GM18909 (cell line): Measurements from ENCODE around the gene JAG1.

Experiments
- ATAC-seq: cut with Tn5 transposase; IDR thresholded peaks from one replicate; pipeline ENCODE4 v1.9.1; 2021; ENCODE audit warnings: mild to moderate bottlenecking; ENCODE audit not compliant: unreplicated experiment, poor library complexity

JAG1 gene

GRCh38 chr20:10673842-10674683 lies at the start of gene JAG1:
TSS of gene JAG1 (minus strand) at chr20:10673999. CDS start at chr20:10673530, 469 bp downstream.
- ATAC-seq = peak; percentile 58

DNA sequence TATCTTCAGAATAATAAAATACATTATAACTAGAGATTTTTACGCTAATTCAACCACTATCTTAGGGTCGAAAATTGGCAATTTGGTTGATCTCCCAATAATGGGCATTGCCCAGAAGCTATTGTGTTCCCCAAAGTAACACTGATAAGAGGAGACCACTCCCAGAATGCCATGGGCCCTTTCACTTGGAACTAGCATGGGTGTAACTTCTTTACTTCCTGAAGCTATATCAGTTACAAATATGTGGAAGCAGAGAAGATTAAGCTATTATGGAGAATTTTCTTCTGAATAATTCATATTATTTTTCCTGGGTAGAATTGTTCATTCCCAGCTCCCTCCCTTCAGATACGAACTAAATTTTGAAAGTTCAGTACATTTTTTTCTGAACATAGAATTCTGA lies 48.2 kb upstream of the JAG1 start:
- ATAC-seq = no peak

DNA sequence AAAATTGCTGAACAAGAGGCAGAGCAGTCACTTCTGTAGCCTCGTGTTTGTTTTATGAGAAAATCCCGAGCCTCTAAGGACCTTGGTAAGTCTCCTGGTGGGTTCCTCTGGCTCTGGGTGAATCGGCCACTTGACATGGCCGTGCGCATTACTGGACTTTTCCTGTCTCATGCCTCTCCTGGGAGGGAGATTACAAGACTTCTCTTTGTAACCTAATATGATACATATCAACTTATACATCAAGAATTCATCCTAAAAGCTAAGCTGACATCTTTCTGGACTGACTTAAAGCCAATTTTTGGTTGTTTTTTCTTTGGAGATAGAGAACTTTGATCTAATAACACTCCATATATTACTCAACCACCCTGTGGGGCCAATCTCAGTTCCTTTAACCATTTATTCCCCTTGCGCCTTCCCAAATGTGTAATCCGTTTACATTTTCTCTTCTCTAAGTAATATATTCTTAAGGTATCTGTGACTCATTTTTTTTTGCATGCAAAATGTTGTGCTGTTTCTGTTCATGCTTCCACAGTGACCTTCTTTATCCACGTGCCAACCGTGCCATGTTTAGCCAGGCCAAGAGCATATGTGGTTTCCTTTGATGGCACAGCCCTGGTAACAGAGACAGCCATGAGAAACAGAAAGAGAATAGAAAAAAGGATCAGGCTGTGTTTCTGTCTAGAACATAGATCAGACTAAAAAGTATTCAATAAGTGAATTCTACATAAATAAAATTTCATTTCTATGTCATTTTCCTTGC lies 47.5 kb upstream of the JAG1 start:
- ATAC-seq = no peak

DNA sequence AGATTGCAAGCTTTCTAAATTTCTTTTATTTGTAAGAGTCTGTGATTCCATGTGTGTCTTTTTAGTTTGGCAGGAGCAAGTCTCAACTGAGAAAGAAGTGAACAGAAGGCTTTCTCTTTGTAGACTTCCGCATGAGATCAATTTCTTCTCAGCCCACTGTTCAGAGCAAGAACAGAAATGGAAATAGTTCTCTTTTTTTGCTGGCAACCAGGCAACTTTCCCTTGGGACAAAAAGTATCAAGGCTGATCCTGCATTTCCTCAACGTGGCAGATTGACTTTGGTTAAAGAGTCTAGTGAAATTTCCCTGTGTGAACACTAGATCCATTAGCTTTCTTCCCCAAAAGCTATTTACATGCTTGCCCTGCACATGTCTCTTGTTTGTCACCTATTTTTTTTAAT lies 46.8 kb upstream of the JAG1 start:
- no peak for ATAC-seq

DNA sequence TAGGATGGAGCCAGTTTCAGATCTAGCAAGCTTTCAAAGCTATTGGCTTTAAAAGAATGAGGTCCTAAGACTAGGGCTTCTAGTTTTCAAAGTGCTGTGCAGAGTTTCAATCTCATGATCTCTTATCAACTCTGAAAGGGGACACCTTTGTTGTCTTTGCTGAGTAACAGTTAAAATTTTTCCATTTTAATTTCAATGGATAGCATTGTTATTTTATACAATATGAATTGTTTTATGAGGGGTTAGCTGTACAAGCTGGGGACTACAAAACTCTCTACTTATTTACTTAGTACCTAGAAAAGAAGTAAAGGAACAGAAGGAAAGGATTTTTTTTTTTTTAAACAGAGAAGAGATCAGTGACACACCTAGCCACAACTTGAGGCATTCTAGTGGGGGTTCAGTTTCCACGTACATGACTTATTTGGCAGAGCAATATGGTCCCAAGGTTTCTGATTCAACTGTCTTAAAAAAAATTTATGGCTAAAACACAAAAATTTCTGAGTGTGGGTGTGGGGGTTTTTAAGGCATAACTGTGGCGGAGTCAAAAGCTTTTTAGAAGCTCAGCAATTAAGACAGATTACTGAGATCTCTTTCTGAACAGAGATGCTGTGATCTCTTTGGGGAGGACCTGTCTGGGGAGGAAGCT lies 46.1 kb upstream of the JAG1 start:
- ATAC-seq = no peak

GRCh38 chr20:10718661-10719060 lies 44.9 kb upstream of the JAG1 start:
- ATAC-seq = no peak

GRCh38 chr20:10716855-10717254 lies 43.1 kb upstream of the JAG1 start:
- no peak for ATAC-seq

DNA sequence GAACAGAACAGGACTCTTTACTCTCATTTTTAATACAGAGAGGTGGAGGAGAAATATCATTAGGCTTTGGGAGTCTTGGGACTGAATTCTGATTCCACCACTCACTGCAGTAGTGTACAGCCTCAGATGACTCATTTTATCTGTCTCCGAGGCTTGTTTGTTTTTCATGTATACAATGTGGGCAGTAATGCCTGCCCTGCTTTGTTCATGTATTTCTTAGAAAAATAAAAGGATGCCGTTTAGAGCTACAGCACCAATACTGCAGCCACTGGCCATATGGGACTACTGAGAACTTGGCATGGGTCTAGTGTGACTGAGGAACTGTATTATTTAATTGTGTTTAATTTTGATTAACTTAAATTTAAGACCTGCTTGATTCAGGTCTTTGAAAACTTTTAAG lies 41.2 kb upstream of the JAG1 start:
- peak; percentile 26 for ATAC-seq

DNA sequence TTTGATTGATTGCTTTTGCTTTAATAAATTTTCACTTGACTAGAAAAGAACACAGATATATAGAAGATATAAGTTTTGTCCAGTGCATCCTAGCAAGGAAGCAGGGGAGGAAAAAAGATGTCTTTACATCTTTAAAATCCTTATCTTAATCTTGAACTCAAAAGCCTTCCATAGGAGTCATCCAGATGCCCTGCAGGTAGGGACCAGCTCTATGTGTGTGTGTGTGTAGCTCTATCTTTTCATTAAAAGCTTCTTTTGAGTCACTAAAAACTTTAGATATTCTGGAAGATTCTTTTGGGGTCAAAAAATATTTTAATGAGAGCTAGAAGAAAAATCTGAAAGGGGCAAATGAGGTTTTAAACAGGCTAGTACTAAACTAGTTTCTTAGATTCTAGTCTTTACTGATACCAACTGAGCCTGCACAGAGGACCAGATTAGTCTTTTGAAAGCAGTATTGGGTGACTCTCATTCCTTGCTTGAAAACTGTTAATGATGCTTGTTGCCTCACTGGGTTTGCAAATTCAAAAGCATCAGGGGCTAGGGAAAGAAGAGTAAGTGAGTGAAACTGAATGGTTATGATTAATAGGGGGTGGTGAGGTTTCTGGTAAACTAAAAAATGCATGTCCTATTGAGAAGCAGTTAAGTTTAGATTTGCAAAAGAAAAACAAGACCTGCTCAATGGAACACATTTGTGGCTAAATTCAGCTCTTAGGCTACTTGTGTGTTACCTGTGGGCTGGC lies 40.6 kb upstream of the JAG1 start:
- ATAC-seq = peak; percentile 47

DNA sequence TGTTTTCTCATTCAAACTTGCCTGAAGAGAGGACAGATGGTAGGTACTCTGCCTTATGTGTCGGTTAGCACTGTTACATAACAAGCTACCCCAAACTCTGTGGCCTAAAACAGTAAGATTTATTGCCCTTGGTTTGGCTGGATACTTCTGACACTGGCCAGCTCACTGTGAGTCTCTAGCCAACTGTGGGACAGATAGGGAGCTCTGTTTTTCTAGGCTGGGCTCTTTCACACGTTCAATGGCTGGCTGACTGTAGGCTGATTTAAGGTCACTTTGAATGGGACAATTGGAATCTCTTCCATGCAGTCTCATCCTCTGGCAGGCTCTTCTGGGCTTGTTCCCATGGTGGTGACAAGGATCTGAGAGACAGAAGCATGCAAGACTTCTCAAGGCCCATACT lies 39.4 kb upstream of the JAG1 start:
- ATAC-seq = no peak

DNA sequence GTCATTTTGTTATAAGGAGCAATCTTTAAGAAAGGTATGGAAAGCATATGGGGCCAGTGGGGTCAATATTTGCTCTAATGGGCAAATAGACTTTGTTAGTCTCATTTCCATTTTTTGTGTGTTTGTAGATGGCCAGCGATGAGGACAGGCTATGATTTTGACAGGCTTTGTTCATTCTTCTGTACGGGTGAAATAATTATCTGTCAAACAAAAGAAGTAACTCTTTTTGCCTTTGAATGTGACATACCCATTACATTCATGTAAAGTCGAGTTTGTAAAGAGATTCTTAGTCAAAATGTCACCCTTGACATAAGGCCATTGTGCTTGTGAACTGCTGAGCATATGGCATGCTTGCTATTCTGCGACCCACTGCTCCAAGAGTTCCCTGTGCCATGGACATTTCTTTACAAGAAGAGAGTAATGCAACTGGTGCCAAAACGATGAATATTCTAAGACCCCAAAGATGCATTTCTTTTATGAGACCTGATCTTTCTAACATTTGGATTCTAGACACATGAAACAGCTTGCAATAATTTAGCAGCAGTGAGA lies 38.2 kb upstream of the JAG1 start:
- ATAC-seq = no peak

DNA sequence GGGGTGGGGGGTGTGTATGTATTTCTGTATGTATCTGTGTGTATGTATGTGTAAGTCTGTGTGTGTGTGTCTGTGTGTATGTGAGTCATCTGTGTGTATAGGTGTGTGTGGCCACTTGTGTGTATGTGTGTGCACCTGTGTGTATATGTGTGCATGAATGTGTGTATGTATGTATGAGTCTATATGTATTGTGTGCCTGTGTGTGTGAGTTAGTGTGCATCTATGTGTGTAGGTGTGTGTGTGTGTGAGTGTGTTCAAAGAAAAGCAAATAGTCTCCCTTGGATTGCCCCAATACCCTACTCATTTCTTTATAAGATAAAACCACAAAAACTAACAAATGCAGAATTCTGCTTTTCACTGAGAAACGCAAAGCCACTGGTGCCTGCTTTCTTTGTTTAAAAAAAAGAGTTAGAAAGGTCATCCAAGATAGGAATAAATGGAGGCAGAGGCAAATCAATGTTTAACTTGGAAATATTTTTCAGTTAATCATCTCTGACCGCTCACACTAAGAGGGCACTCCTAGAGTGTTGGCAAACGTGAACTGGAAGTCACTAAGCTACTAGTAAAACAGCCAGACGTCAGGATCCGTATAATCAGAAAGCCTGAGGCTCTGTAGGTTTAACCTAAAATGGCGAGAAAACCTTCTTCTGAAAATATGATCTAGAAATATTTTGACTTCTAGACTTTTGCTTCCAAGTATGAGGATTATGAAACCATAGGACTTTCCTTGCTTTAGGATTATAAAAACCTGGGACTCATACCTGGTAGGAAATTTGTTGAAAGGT lies 37.4 kb upstream of the JAG1 start:
- no peak for ATAC-seq

DNA sequence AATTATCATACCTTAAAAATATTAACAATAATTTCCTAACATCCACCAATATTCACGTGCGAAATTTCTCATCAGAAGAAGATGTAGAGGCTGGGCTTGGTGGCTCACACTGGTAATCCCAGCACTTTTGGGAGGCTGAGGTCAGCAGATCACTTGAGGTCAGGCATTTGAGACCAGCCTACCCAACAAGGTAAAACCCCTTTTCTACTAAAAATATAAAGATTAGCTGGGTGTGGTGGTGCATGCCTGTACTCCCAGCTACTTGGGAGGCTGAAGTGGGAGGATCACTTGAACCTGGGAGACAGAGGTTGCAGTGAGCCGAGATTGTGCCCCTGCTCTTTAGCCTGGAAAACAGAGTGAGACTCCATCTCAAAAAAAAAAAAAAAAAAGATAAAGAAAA lies 36.1 kb upstream of the JAG1 start:
- no peak for ATAC-seq

- no peak for ATAC-seq
Observed at GRCh38 chr20:10708351-10709185, 34.8 kb upstream of the JAG1 start.

GRCh38 chr20:10707791-10708190 lies 34.0 kb upstream of the JAG1 start:
- no peak for ATAC-seq

DNA sequence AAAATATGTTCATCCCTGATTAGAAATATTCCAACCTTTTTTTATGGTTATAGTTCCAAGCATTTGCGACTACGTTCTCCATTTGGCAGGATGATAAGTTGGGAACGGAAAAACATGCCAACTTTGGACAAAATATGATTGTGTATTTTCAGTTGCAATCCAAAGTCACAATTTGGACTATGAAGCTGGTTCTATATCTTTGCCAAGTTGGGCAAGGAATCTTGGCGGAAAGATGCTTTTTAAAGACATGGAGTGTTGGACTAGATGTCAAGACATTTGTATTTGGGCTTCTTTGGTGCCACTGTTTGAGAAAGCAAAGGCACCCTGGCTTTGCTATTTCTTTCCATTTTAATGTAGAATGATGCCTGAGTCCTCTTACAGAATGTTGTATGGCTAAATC lies 33.3 kb upstream of the JAG1 start:
- ATAC-seq = no peak

DNA sequence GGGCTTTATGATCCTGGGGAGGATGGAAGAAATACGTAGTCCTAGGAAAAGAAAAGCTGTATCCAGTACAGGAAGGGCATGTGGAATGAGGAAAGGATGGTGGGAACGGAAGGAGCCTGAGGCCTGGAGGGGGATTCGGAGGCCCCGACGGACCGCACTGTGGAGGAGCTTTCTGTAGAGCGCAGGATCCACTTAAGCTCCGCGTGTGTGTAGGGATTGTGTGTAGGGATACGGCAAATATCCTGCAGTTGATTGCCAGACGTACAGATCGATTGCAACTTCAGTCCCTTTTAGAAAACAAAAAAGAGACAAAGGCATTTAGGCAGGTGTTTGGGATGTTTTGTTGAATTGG lies 32.6 kb upstream of the JAG1 start:
- no peak for ATAC-seq

DNA sequence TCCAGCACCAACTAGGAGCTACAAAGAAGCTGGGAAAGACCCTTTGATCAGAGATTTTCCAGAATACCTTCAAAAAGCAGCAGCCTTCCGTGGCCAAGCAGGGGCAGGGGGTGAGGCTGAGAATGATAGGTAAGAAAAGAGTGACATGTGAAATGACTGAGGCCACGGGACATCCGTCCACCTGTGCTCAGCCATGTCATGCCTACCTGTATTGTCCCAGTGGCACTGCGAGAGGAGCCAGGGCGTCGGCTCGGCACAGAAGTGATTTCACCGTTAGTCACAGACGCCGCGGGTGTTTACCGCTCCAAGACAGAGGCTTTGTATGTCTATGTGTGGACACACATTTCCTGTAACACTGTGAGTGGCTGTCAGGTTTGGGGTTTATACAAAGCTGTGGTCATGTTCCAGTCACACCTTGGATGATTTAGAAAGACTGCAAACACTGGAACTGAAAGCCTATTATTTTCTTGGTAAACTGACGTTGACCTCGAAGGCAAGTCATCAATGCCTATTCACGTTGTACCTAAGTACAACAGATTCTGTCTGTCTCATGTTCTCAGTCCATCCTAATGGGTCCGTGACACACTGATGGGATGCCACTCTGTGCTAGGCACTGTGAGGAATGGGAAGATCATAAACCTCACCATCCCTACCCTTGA lies 32.1 kb upstream of the JAG1 start:
- ATAC-seq = no peak
